ENCODE measurements around the gene COL28A1. TPM values are rescaled to one million over a fixed set of nuclear protein-coding genes. Genes with fewer than 3 reads are reported as not detected.

Gene COL28A1
- polyA plus RNA-seq, 1 experiment, result 0.04 TPM

DNA sequence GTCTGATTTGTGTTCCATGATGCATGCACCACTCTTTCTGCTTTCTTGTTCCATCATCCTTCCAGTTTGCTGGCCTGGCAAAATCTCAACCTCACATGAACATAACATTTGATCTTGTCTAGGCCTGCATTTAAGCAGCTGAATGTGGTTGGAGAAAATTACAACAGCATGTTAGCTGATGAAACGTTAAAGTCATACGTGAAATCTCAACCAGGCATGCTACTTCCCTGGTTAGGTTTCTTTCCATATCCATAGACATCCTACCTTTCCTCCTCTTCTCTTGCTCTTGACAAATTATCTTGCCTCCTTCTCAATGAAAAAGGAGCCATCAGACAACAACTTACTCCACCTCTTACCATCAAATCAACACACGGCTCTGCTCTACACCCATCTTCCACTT is 199.8 kb downstream of the COL28A1 start:
- TF ChIP-seq, protein P1, sequence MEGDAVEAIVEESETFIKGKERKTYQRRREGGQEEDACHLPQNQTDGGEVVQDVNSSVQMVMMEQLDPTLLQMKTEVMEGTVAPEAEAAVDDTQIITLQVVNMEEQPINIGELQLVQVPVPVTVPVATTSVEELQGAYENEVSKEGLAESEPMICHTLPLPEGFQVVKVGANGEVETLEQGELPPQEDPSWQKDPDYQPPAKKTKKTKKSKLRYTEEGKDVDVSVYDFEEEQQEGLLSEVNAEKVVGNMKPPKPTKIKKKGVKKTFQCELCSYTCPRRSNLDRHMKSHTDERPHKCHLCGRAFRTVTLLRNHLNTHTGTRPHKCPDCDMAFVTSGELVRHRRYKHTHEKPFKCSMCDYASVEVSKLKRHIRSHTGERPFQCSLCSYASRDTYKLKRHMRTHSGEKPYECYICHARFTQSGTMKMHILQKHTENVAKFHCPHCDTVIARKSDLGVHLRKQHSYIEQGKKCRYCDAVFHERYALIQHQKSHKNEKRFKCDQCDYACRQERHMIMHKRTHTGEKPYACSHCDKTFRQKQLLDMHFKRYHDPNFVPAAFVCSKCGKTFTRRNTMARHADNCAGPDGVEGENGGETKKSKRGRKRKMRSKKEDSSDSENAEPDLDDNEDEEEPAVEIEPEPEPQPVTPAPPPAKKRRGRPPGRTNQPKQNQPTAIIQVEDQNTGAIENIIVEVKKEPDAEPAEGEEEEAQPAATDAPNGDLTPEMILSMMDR (IDR thresholded peaks at IDR 0.05; ENCODE audit: low read depth, low read length), result no peak
- ChIA-PET POLR2A (no interaction called here), CTCF (no interaction called here)
- no peak for DNase-seq (ENCODE audit: low read depth, low spot score)
- H3K27ac ChIP-seq (ENCODE audit: low read depth, low read length), result no peak overlapping the region
- no peaks in the 10 kb centered on the region for H3K27me3 ChIP-seq (ENCODE audit: control insufficient read depth, insufficient read depth, low read length)
- no peaks in the 10 kb centered on the region for H3K9me3 ChIP-seq (ENCODE audit: control insufficient read depth, insufficient read depth, low read length)
- no peak overlapping the region for H3K4me3 ChIP-seq (ENCODE audit: low read depth, low read length)

DNA sequence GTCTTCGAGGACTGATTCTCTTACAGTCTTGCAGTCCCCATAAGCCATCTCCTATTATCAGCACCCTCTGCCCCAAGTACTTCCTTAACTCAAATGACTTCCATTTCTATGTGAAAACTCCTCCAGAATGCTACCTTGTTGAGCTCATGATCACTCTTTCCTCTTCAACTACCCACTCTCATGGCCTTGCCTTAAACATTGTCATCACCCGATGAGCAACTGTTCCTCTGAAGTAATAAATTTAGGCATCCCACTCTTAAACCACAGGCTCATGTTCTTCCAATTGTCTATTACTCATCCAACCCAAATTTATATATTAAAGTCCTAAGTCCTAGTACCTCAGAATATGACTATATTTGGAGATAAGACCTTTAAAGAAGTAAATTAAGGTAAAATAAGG is 200.5 kb downstream of the COL28A1 start:
- TF ChIP-seq, protein P1 (IDR thresholded peaks at IDR 0.05; ENCODE audit: low read depth, low read length), result no peak
- DNase-seq (ENCODE audit: low read depth, low spot score), result no peak
- ChIA-PET CTCF (no interaction called here), POLR2A (no interaction called here)
- H3K4me3 ChIP-seq (ENCODE audit: low read depth, low read length), result no peak overlapping the region
- H3K27me3 ChIP-seq (ENCODE audit: control insufficient read depth, insufficient read depth, low read length), result peaks cover 2% of the 10 kb centered on the region
- H3K27ac ChIP-seq (ENCODE audit: low read depth, low read length), result no peak overlapping the region
- no peaks in the 10 kb centered on the region for H3K9me3 ChIP-seq (ENCODE audit: control insufficient read depth, insufficient read depth, low read length)

DNA sequence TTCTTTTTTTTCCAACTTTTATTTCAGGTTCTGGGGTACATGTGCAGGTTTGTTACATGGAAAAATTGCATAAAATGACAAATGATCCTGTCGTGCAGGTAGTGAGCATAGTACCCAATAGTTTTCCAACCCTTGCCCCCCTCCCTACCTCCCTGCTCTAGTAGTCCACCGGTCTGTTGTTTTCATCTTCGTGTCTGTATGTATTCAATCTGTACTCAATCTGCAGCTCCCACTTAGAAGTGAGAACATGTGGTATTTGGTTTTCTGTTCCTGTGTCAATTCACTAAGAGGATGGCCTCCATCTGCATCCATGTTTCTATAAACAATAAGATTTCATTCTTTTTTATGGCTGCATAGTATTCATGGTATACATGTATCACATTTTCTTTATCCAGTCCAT is 202.1 kb downstream of the COL28A1 start:
- no peak for DNase-seq (ENCODE audit: low read depth, low spot score)
- no peaks in the 10 kb centered on the region for H3K9me3 ChIP-seq (ENCODE audit: control insufficient read depth, insufficient read depth, low read length)
- no peak overlapping the region for H3K27ac ChIP-seq (ENCODE audit: low read depth, low read length)
- peaks cover 2% of the 10 kb centered on the region for H3K27me3 ChIP-seq (ENCODE audit: control insufficient read depth, insufficient read depth, low read length)
- POLR2A ChIA-PET, result no interaction called here
- CTCF ChIA-PET, result no interaction called here
- TF ChIP-seq, protein P1 (IDR thresholded peaks at IDR 0.05; ENCODE audit: low read depth, low read length), result no peak
- no peak overlapping the region for H3K4me3 ChIP-seq (ENCODE audit: low read depth, low read length)

DNA sequence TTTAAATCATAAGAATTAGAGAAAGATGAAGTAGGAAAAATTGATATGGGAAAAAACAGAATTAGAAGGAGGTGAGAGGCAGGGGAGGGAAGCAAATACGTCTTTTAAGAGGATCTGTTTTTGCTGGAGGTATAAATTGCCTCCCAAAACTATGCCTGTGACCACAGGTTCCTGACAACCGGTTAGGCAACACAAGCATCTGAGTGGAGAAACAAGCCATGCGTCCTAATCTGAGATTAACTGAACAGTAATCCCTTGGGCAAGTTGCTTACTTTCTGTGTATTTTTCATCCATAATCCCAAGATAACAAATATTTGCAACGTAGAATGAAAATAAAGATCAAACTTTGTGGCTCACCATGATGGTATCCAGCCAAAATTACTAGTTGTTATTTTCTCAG is 204.2 kb downstream of the COL28A1 start:
- TF ChIP-seq, protein P1 (IDR thresholded peaks at IDR 0.05; ENCODE audit: low read depth, low read length), result no peak
- DNase-seq (ENCODE audit: low read depth, low spot score), result no peak
- ChIA-PET POLR2A (no interaction called here), CTCF (no interaction called here)
- no peak overlapping the region for H3K4me3 ChIP-seq (ENCODE audit: low read depth, low read length)
- no peaks in the 10 kb centered on the region for H3K9me3 ChIP-seq (ENCODE audit: control insufficient read depth, insufficient read depth, low read length)
- no peak overlapping the region for H3K27ac ChIP-seq (ENCODE audit: low read depth, low read length)
- peaks cover 2% of the 10 kb centered on the region for H3K27me3 ChIP-seq (ENCODE audit: control insufficient read depth, insufficient read depth, low read length)

DNA sequence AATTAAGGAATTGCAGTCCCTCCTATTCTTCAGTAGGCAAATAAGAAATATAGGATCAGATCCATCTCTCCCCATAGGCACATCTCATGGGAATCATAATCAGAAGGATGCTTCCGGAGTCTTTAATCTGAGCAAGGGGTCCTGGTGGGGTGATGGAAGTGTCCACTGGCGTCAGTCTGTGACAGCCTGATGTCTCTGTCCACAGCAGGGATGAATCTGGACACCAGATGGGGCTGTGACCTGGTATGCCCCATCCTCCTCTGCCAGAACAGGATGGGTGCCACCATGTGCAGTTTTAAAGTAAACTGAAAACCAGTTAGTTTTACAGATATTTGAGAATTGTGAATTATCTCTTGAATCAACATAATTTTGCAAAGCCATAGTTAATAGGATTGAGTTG is 204.7 kb downstream of the COL28A1 start:
- ChIA-PET CTCF (no interaction called here), POLR2A (no interaction called here)
- no peak for DNase-seq (ENCODE audit: low read depth, low spot score)
- H3K9me3 ChIP-seq (ENCODE audit: control insufficient read depth, insufficient read depth, low read length), result no peaks in the 10 kb centered on the region
- no peak overlapping the region for H3K27ac ChIP-seq (ENCODE audit: low read depth, low read length)
- peaks cover 2% of the 10 kb centered on the region for H3K27me3 ChIP-seq (ENCODE audit: control insufficient read depth, insufficient read depth, low read length)
- TF ChIP-seq, protein P1 (IDR thresholded peaks at IDR 0.05; ENCODE audit: low read depth, low read length), result no peak
- no peak overlapping the region for H3K4me3 ChIP-seq (ENCODE audit: low read depth, low read length)
